IMR-90 (cell line): ENCODE data around the gene SHB. TPM values are rescaled to one million over a fixed set of nuclear protein-coding genes. Genes with fewer than 3 reads are reported as not detected.

Source experiments
- ATAC-seq: fragments of 200-7000 bp; cut with Tn5 transposase; 2 replicates; pipeline ENCODE4 v1.9.1; 2020; ENCODE audit warnings: low read depth, mild to moderate bottlenecking, moderate library complexity
- BruUV-seq: library from RNA; stranded (reverse); fragments of 400-500 nt; replicated peaks from 2 replicates; lab custom pipeline; 2021; lab: Mats Ljungman, UMichigan
- CTCF ChIA-PET: fragments of 300-600 bp; formaldehyde crosslinking; extraction: SDS; loops from one replicate; lab custom pipeline; 2021; ENCODE audit warnings: antibody characterized with exemption; lab: Yijun Ruan, JAX
- POLR2A ChIA-PET: fragments of 300-600 bp; sonication (Branson Sonifier 250); formaldehyde crosslinking; loops from one replicate; lab custom pipeline; 2022; ENCODE audit warnings: antibody characterized with exemption; ENCODE audit not compliant: unreplicated experiment; lab: Charles Lee
- DNase-seq: peaks from one replicate; pipeline ENCODE4 v3.0.0; 2013
- H2AFZ ChIP-seq: replicated peaks from 2 replicates; pipeline ENCODE3; 2013; ENCODE audit warnings: low read length, mild to moderate bottlenecking; ENCODE audit not compliant: poor library complexity
- H2AK5ac ChIP-seq: 2 replicates; pipeline ENCODE4 v1.6.1; 2013; ENCODE audit warnings: low read depth, low read length, inconsistent platforms
- H2AK9ac ChIP-seq: replicated peaks from 2 replicates; pipeline ENCODE3; 2013; ENCODE audit warnings: mild to moderate bottlenecking, low read depth, low read length, moderate library complexity; ENCODE audit not compliant: poor library complexity
- H2BK120ac ChIP-seq: 2 replicates; pipeline ENCODE4 v1.6.1; 2013; ENCODE audit warnings: low read depth, low read length, inconsistent platforms
- H2BK15ac ChIP-seq: 3 replicates; pipeline ENCODE4 v1.6.1; 2013; ENCODE audit warnings: low read depth, low read length, inconsistent platforms
- H2BK20ac ChIP-seq: 2 replicates; pipeline ENCODE4 v1.6.1; 2013; ENCODE audit warnings: low read depth, mild to moderate bottlenecking, inconsistent platforms, low read length, moderate library complexity
- H2BK5ac ChIP-seq: 2 replicates; pipeline ENCODE4 v1.6.1; 2013; ENCODE audit warnings: mild to moderate bottlenecking, low read depth, low read length, inconsistent platforms; ENCODE audit not compliant: poor library complexity, severe bottlenecking
- H3K14ac ChIP-seq: replicated peaks from 2 replicates; pipeline ENCODE4 v1.6.1; 2013; ENCODE audit warnings: low read depth, low read length, inconsistent platforms
- H3K18ac ChIP-seq: 2 replicates; pipeline ENCODE4 v1.6.1; 2013; ENCODE audit warnings: low read depth, low read length, control low read depth
- H3K23ac ChIP-seq: 2 replicates; pipeline ENCODE4 v1.6.1; 2013; ENCODE audit warnings: low read depth, low read length, inconsistent platforms
- H3K27ac ChIP-seq: 2 replicates; pipeline ENCODE4 v1.5.1; 2013; ENCODE audit warnings: mild to moderate bottlenecking, control low read depth, low read length; ENCODE audit not compliant: insufficient read depth
- H3K27me3 ChIP-seq: 2 replicates; pipeline ENCODE4 v1.6.1; 2013; ENCODE audit warnings: low read length; ENCODE audit not compliant: control insufficient read depth, insufficient read depth
- H3K36me3 ChIP-seq: 2 replicates; pipeline ENCODE4 v1.6.1; 2013; ENCODE audit warnings: low read length, mixed read lengths; ENCODE audit not compliant: control insufficient read depth, insufficient read depth
- H3K4ac ChIP-seq: 2 replicates; pipeline ENCODE4 v1.6.1; 2013; ENCODE audit warnings: low read depth, low read length, inconsistent platforms
- H3K4me1 ChIP-seq: 2 replicates; pipeline ENCODE4 v1.6.1; 2013; ENCODE audit warnings: low read length, mixed read lengths; ENCODE audit not compliant: control insufficient read depth, insufficient read depth
- H3K4me2 ChIP-seq: 2 replicates; pipeline ENCODE4 v1.6.1; 2013; ENCODE audit warnings: low read depth, mild to moderate bottlenecking, control low read depth, low read length, moderate library complexity
- H3K4me3 ChIP-seq: 2 replicates; pipeline ENCODE4 v1.5.1; 2013; ENCODE audit warnings: low read depth, mild to moderate bottlenecking, control low read depth, low read length, moderate library complexity; ENCODE audit not compliant: insufficient read depth
- H3K56ac ChIP-seq: 2 replicates; pipeline ENCODE4 v1.6.1; 2013; ENCODE audit warnings: low read length, inconsistent platforms; ENCODE audit not compliant: insufficient read depth; ENCODE audit errors: extremely low read depth
- H3K79me1 ChIP-seq, 2 experiments: 2 replicates each; pipeline ENCODE4 v1.6.1; 2013; ENCODE audit warnings: low read length in 2 of 2, inconsistent platforms in 1 of 2, low read depth in 1 of 2
- H3K9ac ChIP-seq: 2 replicates; pipeline ENCODE4 v1.6.1; 2013; ENCODE audit warnings: low read depth, low read length, control low read depth
- H3K9me1 ChIP-seq: 2 replicates; pipeline ENCODE4 v1.6.1; 2013; ENCODE audit warnings: low read length, inconsistent platforms; ENCODE audit not compliant: insufficient read depth
- H3K9me3 ChIP-seq: 2 replicates; pipeline ENCODE4 v1.6.1; 2013; ENCODE audit warnings: low read length; ENCODE audit not compliant: control insufficient read depth, insufficient read depth
- H4K20me1 ChIP-seq: 2 replicates; pipeline ENCODE4 v1.6.1; 2013; ENCODE audit warnings: low read length, inconsistent platforms; ENCODE audit not compliant: insufficient read depth
- H4K5ac ChIP-seq: 2 replicates; pipeline ENCODE4 v1.6.1; 2013; ENCODE audit warnings: mild to moderate bottlenecking, low read depth, low read length, control low read depth
- H4K8ac ChIP-seq, 2 experiments: 2 replicates each; pipeline ENCODE4 v1.6.1; 2013; ENCODE audit warnings: low read depth in 2 of 2, low read length in 2 of 2, control low read depth in 1 of 2, inconsistent platforms in 1 of 2
- H4K91ac ChIP-seq: 2 replicates; pipeline ENCODE4 v1.6.1; 2013; ENCODE audit warnings: low read depth, low read length, inconsistent platforms; ENCODE audit not compliant: insufficient read depth
- ELK1 ChIP-seq: fragments of 150-350 bp; IDR thresholded peaks from 2 replicates; pipeline ENCODE4 v1.6.1; 2016; ENCODE audit warnings: low read depth, mild to moderate bottlenecking, low read length, moderate library complexity, borderline replicate concordance
- FOS ChIP-seq: fragments of 150-350 bp; IDR thresholded peaks from 2 replicates; pipeline ENCODE4 v1.6.1; 2016; ENCODE audit warnings: low read depth, low read length
- MXI1 ChIP-seq: IDR thresholded peaks from 2 replicates; pipeline ENCODE4 v1.6.1; 2012; ENCODE audit warnings: low read depth, mild to moderate bottlenecking, low read length, moderate library complexity, borderline replicate concordance
- NFE2L2 ChIP-seq: fragments of 150-350 bp; IDR thresholded peaks from 2 replicates; pipeline ENCODE4 v1.6.1; 2016; ENCODE audit warnings: low read depth, mild to moderate bottlenecking, low read length
- POLR2A ChIP-seq: IDR thresholded peaks from 2 replicates; pipeline ENCODE4 v1.6.1; 2012; ENCODE audit warnings: mild to moderate bottlenecking, low read depth, low read length
- SMC3 ChIP-seq: fragments of 150-350 bp; IDR thresholded peaks from 2 replicates; pipeline ENCODE4 v1.6.1; 2016; ENCODE audit warnings: low read depth, mild to moderate bottlenecking, antibody characterized with exemption, low read length, moderate library complexity
- WGBS, 2 experiments: methylation state at CpG; one replicate each; pipeline versions ENCODE4 v1.1.5 to v1.1.7; 2013; ENCODE audit warnings: missing lambda C conversion rate in 2 of 2; ENCODE audit not compliant: insufficient read length in 1 of 2; ENCODE audit errors: extremely low coverage in 2 of 2; 5-methylcytosine and 5-hydroxymethylcytosine counted together
- dilution Hi-C: fragments of 300-500 bp; cut with HindIII; formaldehyde crosslinking; loops from one replicate; pipeline ENCODE4 v1.14.3; 2018; ENCODE audit warnings: low sequenced_read_pairs; ENCODE audit not compliant: unreplicated experiment
- in situ Hi-C: fragments of 300-500 bp; cut with MboI; formaldehyde crosslinking; loops from 3 replicates; pipeline ENCODE4 v1.14.3; 2019; ENCODE audit warnings: low sequenced_read_pairs, inconsistent platforms, mixed read lengths
- intact Hi-C: fragments of 100-400 bp; cut with micrococcal nuclease; formaldehyde crosslinking; loops from 2 replicates; pipeline ENCODE4 v1.10.0; 2022
- polyA plus RNA-seq, 3 experiments: library from polyadenylated mRNA; depleted of rRNA; stranded (reverse); fragments of >200 nt; gene quantifications; 2 replicates each; pipeline ENCODE4 v1.2.3, GENCODE V29; 2012; ENCODE audit warnings: low replicate concordance in 1 of 3
- total RNA-seq: library from RNA; depleted of rRNA; stranded (reverse); fragments of >200 nt; gene quantifications from 2 replicates; pipeline ENCODE4 v1.2.3, GENCODE V29; 2012

The SHB gene
- total and polyA plus RNA-seq, 2 of the 4 experiments (the other 2 are of a cell fraction), result 6.1 to 20.4 TPM

- CTCF ChIA-PET, result no interaction called here
- H4K20me1 ChIP-seq, result peaks cover 20% of the 10 kb centered on the region
- in situ Hi-C loops, result no loop called here
- H2AK5ac ChIP-seq, result peak overlapping the region; percentile 90
- peak overlapping the region; percentile 87 for H4K91ac ChIP-seq
- no peak overlapping the region for H3K4me3 ChIP-seq
- H3K9me3 ChIP-seq, result no peaks in the 10 kb centered on the region
- DNase-seq, result no peak
- H3K36me3 ChIP-seq, result peaks cover 31% of the 10 kb centered on the region
- peak overlapping the region; percentile 38 for H2AK9ac ChIP-seq
- peak overlapping the region; percentile 76 for H3K18ac ChIP-seq
- TF ChIP-seq FOS, result no peak
- no peak for TF ChIP-seq SMC3
- TF ChIP-seq MXI1, result no peak
- TF ChIP-seq POLR2A, result no peak
- TF ChIP-seq NFE2L2, result no peak
- TF ChIP-seq ELK1, result no peak
- H3K79me1 ChIP-seq, result peaks cover 69 to 96% of the 10 kb centered on the region in 2 experiments
- peak overlapping the region; percentile 88 for H3K27ac ChIP-seq
- no peak overlapping the region for H3K4me2 ChIP-seq
- peak overlapping the region; percentile 72 for H4K5ac ChIP-seq
- peak overlapping the region; percentile 67; the same call in 2 of the 3 replicates for H2BK15ac ChIP-seq
- H3K27me3 ChIP-seq, result no peaks in the 10 kb centered on the region
- peak overlapping the region; percentile 46 to 52; a peak in 2 of 4 replicates for H4K8ac ChIP-seq
- H3K23ac ChIP-seq, result peak overlapping the region; percentile 9; the same call in 1 of the 2 replicates
- no peak overlapping the region for H3K56ac ChIP-seq
- H2AFZ ChIP-seq, result no peak overlapping the region
- peak overlapping the region; percentile 17 for H3K14ac ChIP-seq
- no CpG with 5 or more reads among the region's 5 CpGs for WGBS, 2 experiments
- peak overlapping the region; percentile 64 for H2BK120ac ChIP-seq
- intact Hi-C loops, result loop anchor here (5.0 kb wide), 1 partner anchor 43 kb away; no protein-coding TSS in a partner anchor
- peak overlapping the region; percentile 89 for H2BK5ac ChIP-seq
- H2BK20ac ChIP-seq, result peak overlapping the region; percentile 74
- peaks cover 47% of the 10 kb centered on the region for H3K4me1 ChIP-seq
- no TSS peak for BruUV-seq
- H3K9me1 ChIP-seq, result peaks cover 48% of the 10 kb centered on the region
- POLR2A ChIA-PET, result no interaction called here
- ATAC-seq, result no peak
- dilution Hi-C loops, result no loop called here
- H3K9ac ChIP-seq, result peak overlapping the region; percentile 10
- peak overlapping the region; percentile 66 for H3K4ac ChIP-seq
These were observed 104.3 kb downstream of the SHB start for GRCh38 chr9:37964740-37965081.
